ENCODE data around the gene IARS2.
"Not testable (repeated sequence)": the region's sequence is repeated elsewhere in the genome, so short reads cannot be mapped to it uniquely, and the experiment has no call there.

IARS2 gene

DNA sequence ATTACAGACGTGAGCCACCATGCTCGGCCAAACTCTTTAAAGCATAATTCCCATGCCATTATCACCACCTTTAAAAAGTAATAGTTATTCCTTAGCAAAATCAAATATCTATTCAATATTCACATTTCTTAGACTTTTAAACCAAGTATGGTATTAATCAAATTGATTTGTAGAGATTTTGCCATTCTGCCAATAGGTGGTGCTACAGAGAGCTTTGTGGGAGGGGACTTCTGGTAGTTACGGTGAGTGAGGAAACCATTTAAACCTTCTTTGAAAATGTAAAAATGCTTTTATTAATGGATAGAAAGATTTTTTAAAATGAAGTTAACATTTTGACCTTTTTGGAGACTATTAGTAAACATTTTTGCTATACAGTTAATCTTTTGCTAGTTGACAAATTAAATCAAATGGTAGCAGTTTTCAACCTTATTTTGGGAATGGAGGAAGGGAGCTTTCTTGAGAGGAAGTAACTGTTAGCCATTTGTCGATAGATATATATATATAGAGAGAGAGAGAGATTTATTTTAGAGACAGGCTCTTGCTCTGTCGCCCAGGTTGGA, 19.3 kb downstream of the IARS2 start:
- peak; percentile 66 for DNase-seq

GRCh38 chr1:220119043-220119512, 25.1 kb downstream of the IARS2 start:
- no peak for DNase-seq

DNA sequence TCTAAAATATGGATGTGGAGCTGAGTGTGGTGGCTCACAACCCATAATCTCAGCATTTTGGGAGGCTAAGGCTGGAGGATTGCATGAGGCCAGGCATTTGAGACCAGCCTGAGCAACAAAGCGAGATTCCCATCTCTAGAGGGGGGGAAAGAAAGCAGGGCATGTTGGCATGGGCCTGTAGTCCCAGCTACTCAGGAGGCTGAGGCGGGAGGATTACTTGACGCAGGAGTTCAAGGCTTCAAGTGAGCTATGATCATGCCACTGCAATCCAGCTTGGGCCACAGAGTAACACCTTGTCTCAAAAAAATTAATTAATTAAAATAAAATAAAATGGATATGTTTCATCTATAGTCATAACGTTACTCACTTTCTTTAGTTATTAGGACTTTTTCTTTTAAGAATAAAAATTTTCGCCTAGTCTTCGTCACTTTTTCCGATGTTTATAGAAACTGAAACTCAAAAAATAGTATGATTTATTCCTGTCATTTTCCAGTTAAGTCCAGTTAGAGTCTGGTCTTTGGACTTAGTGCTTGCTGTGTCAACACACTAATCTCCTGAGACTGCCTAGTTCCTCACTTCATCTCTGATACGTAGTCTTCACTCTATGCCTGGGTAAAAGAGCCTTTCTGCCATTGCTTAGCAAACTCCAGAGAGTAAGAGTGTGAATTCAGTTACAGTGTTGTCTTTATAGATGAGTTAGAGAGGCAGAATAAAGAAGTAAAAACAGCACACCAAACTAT, 28.0 kb downstream of the IARS2 start:
- no peak for DNase-seq

DNA sequence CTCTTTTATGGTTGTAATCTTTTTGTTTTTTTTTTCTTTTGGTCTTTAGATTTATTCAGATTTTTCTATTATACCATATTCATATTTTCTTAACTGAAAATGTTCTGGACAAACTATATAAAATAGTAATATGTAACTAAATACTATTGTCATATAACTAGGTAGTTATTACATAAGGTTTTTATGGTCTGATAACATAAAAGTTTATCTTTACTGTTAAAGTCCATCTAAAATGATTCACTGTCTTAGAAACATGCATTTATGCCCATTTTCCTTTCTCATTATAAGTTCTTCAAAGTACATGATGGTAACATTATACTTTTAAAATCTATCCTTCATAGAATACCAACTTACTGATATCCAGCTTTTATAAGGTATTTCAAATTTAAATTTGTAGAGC, 29.1 kb downstream of the IARS2 start:
- no peak for DNase-seq

DNA sequence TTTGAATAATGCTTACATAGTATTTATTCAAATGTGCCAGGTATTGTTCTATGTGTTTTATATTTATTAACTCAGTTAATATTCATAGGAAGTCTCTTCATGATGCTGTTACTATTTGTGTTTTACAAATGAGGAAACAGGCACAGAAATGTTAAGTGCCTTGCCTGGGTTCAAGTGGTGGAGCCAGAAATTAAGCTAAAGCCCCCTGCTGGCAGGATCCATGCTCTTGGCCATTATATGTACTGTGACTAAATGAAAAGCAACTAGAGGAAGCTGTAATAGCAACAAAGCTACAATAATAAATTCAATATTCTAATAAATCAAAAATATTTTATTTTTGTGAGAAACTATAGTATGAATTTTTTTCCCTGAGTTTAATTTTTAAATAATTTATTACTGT, 30.0 kb downstream of the IARS2 start:
- DNase-seq = peak; percentile 11

- no peak for DNase-seq
Observed at GRCh38 chr1:220124542-220124941, 30.6 kb downstream of the IARS2 start.

DNA sequence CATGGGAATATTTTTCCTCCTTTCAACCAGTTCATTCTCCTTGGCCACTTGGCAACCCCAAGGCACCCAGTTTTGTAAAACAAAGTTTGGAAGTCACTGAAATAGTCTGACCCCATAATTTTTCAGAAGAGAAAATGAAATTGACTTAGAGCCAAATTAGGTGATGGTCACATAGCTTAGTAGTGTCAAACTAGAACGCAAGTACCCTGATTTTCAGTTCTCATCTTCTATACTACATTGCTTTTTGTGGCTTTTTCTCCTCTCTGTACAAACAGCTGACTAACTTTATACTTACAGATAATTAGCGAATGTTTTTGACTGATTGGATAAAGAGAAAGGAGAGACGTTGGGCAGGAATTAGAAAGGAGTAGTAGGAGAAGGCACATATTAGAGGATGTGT, 33.1 kb downstream of the IARS2 start:
- no peak for DNase-seq

- no peak for DNase-seq
Observed at GRCh38 chr1:220129479-220130210, 35.7 kb downstream of the IARS2 start.

- no peak for DNase-seq
Observed at GRCh38 chr1:220135755-220136154, 41.8 kb downstream of the IARS2 start.

GRCh38 chr1:220137019-220137786, 43.3 kb downstream of the IARS2 start:
- peak; percentile 52 for DNase-seq

DNA sequence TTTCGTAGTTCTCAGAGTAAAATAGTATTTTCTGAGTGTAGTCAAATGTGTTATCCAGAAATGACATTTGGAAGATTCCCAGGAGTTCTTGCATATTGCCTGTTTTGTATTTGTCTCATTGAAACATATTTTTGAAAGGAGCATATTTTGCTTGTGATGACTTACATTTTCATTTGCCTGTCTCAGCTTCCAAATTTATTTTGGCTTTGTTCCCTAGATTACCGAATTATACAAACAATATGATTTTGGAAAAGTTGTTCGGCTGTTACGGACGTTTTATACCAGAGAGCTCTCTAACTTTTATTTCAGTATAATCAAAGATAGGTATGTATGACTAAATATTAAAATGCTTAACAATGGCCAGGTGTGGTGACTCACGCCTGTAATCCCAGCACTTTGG, 46.0 kb downstream of the IARS2 start:
- no peak for DNase-seq

GRCh38 chr1:220144051-220144450, 50.1 kb downstream of the IARS2 start:
- DNase-seq = no peak

GRCh38 chr1:220149742-220150141, 55.8 kb downstream of the IARS2 start:
- no peak for DNase-seq

DNA sequence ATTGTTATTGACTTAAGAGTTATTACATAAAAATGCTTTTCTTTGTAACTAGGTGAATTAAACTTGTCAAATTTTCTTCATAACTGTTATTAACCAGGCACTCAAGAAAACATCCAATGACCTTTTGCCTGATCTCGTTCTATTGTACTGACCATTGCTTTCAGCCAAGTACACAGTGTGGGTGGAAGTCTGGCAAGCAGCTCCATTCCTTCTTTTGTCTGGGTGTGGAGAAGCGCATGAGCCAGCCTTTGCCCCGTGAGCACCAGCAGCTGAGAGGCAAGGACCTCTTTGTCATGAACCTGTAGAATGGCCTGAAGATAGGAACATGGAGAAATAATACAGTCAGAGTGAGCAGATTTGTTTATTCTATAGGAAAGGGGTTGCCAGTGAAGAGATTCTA, 57.5 kb downstream of the IARS2 start:
- no peak for DNase-seq

DNA sequence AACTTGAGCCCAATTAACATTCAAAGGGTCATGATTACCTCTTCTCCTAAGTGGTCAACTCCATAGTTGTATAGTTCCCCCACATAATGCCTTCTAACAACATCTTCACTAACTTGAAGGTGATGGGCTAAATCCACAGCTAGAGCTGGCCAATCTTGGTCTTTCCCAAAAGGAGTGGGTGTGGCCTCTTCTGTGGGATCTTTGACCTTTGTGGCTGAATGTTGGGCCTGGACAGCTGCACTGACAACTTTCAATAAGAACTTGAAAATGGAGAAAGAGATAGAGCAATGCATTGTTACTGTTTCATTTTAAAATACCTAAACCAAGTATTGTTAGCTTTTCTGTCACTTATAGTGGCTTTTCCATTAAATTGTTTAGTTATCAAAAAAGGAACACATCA, 59.2 kb downstream of the IARS2 start:
- DNase-seq = no peak

DNA sequence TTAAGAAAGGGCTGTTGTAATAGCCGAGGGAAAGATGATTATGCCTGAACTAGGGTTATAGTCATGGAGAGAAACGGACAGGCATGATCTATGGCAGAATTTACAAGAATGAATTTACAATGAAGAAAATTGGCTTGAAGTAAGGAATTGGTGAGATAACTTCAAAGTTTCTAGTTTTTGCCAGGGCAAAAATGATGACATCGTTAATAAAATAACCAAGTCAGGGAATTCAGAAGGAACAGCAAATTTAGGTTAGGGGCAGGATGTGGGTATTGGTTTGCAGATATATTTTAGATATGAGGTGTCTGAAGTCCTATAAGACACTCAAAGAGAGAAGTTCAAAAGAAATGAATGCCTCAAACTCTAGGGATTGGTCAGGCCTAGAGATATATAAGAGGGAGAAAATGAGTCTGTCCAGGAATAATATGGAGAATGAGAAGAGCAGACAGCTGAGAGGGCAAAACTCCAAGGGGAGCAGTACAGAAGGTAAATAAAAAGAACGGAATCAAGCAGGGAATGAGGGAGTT, 62.8 kb downstream of the IARS2 start:
- no peak for DNase-seq

DNA sequence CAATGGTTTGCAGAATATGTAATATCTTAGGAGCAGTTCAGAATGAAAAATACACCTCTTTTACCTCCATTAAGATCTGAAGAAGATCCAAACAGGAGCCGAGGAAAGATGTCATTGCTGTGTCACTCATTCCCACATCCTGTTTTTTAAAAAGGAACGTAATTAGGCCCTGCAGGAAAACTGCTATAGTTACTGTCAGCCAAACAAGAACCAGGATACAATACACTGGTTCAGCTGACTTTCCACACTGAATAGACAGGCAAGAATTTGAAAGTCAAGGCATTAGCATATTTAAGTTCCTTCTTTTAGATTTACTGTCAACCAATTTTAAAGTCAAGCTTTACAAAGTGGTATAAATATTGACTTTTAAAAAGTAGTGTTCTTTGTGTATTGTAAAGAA, 63.8 kb downstream of the IARS2 start:
- DNase-seq = no peak

DNA sequence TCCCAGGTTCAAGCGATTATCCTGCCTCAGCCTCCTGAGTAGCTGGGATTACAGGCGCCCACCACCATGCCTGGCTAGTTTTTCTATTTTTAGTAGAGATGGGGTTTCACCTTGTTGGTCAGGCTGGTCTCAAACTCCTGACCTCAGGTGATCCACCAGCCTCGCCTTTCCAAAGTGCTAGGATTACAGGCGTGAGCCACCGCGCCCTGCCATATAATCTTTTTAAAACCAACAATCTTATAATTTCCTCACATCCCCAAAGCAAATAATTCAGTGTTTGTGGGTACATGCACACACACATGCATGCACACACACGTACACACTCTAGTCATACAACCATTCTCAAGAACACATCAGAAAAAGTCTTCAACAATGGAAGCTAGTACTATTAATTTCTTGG, 64.6 kb downstream of the IARS2 start:
- DNase-seq = not testable (repeated sequence)

GRCh38 chr1:220159041-220159440, 65.1 kb downstream of the IARS2 start:
- no peak for DNase-seq

DNA sequence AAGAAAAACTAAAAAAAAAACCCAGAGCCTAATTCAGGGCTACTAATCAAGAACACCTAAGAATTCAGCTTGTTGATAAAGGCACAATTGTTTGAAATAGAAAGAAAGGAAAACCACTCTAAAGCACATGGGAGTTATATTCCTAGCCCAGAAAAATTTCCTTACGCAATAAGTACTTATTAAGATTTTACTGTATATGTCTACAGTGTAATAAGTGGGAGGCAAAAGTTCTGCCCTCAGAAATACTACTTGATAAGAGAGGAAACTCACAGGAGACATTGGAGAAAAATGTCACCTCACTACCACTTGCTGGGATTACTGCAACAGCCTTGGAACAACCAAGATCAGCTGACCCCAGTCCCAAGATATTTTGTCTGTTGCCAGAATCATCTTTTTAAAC, 66.1 kb downstream of the IARS2 start:
- DNase-seq = no peak

- no peak for DNase-seq
Observed at GRCh38 chr1:220164116-220164515, 70.2 kb downstream of the IARS2 start.

DNA sequence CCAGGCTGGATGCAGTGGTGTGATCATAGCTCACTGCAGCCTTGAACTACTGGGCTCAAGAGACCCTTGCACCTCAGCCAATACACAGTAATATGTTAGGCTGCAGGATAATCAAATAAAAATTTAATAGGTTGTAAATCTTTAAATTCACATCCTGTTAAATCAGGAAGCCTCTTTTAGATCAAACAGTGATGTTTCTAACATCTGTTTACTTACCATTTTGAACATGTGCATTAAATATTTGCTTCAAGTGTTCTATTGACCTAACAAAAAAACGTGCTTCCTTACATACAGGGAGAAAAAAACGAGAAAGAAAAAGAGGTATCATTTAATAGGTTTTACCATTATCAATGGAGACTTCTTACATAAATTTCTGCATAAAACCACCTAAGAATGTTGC, 70.6 kb downstream of the IARS2 start:
- DNase-seq = no peak

DNA sequence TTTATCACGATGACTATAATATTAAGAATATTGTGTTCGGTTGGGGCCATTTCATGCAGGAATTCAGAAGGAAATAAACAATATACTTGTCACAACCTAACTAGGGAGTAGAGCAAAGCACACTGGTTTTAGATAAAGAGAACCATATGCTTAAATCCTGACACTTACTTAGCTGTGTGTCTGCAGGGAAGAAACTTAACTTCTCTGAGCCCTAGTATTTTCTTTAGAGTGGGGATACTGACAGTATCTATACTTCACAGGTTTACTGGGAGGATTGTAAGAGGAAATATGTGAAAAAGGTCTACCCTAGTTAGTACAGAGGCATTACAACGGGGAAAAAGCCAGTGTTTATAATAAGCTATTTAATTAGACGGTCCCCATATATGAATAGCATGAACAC, 72.9 kb downstream of the IARS2 start:
- DNase-seq = no peak

Data from CD4-positive, alpha-beta T cell treated with Interleukin-12 subunit alpha and Interleukin-12 subunit beta, for 1 hour (primary cell).